ENCODE results near the gene HDHD3. TPM values are rescaled to one million over a fixed set of nuclear protein-coding genes. Genes with fewer than 3 reads are reported as not detected.
"Not testable (repeated sequence)": the region's sequence is repeated elsewhere in the genome, so short reads cannot be mapped to it uniquely, and the experiment has no call there.

Gene HDHD3
- total RNA-seq, 1 donor from 2014 or later, result 17.8 TPM

- H3K27me3 Mint-ChIP-seq, result no peaks in the 10 kb centered on the region
- H3K4me3 Mint-ChIP-seq, result no peak overlapping the region
- DNase-seq, result no peak
- H3K36me3 Mint-ChIP-seq (ENCODE audit: low read depth), result peaks cover 3% of the 10 kb centered on the region
- no peak overlapping the region for H3K27ac Mint-ChIP-seq
- H3K9me3 Mint-ChIP-seq, result no peaks in the 10 kb centered on the region
- intact Hi-C loops (cut with micrococcal nuclease), result no loop called here
- peaks cover 5% of the 10 kb centered on the region for H3K4me1 Mint-ChIP-seq
Observed at GRCh38 chr9:113380869-113381378, 4.1 kb upstream of the HDHD3 start.

- H3K4me1 Mint-ChIP-seq, result peaks cover 15% of the 10 kb centered on the region
- H3K36me3 Mint-ChIP-seq (ENCODE audit: low read depth); intact Hi-C loops (cut with micrococcal nuclease); DNase-seq; H3K27me3 Mint-ChIP-seq; H3K9me3 Mint-ChIP-seq; H3K4me3 Mint-ChIP-seq; H3K27ac Mint-ChIP-seq: not testable (repeated sequence)
Observed at GRCh38 chr9:113379829-113380210, 3.0 kb upstream of the HDHD3 start.

- peaks cover 15% of the 10 kb centered on the region for H3K4me1 Mint-ChIP-seq
- H3K9me3 Mint-ChIP-seq; H3K4me3 Mint-ChIP-seq; intact Hi-C loops (cut with micrococcal nuclease); DNase-seq; H3K36me3 Mint-ChIP-seq (ENCODE audit: low read depth); H3K27ac Mint-ChIP-seq; H3K27me3 Mint-ChIP-seq: not testable (repeated sequence)
Observed at GRCh38 chr9:113379094-113379828, 2.5 kb upstream of the HDHD3 start.

- Mint-ChIP-seq H3K9me3 (no peaks in the 10 kb centered on the region), H3K27ac (peak overlapping the region; percentile 83), H3K4me3 (peak overlapping the region; percentile 92), H3K36me3 (ENCODE audit: low read depth) (peaks cover 16% of the 10 kb centered on the region), H3K4me1 (peaks cover 12% of the 10 kb centered on the region), H3K27me3 (no peaks in the 10 kb centered on the region)
- intact Hi-C loops (cut with micrococcal nuclease), result loop anchor here (2.0 kb wide), 2 partner anchors 25 to 35 kb away; partner anchors contain the start of genes ALAD and WDR31
- no peak for DNase-seq
Observed at GRCh38 chr9:113375057-113376023, 1.4 kb downstream of the HDHD3 start.

- peaks cover 12% of the 10 kb centered on the region for H3K4me1 Mint-ChIP-seq
- no peak for DNase-seq
- H3K4me3 Mint-ChIP-seq, result no peak overlapping the region
- H3K9me3 Mint-ChIP-seq, result no peaks in the 10 kb centered on the region
- intact Hi-C loops (cut with micrococcal nuclease), result no loop called here
- H3K36me3 Mint-ChIP-seq (ENCODE audit: low read depth), result peaks cover 17% of the 10 kb centered on the region
- H3K27ac Mint-ChIP-seq, result no peak overlapping the region
- no peaks in the 10 kb centered on the region for H3K27me3 Mint-ChIP-seq
Observed at GRCh38 chr9:113373676-113374392, 3.0 kb downstream of the HDHD3 start.

GRCh38 chr9:113373256-113373655, 3.5 kb downstream of the HDHD3 start:
- DNase-seq, result no peak
- no peaks in the 10 kb centered on the region for H3K9me3 Mint-ChIP-seq
- H3K4me3 Mint-ChIP-seq, result no peak overlapping the region
- intact Hi-C loops (cut with micrococcal nuclease), result no loop called here
- H3K36me3 Mint-ChIP-seq (ENCODE audit: low read depth), result peaks cover 17% of the 10 kb centered on the region
- peaks cover 12% of the 10 kb centered on the region for H3K4me1 Mint-ChIP-seq
- H3K27ac Mint-ChIP-seq, result no peak overlapping the region
- H3K27me3 Mint-ChIP-seq, result no peaks in the 10 kb centered on the region

- Mint-ChIP-seq H3K27me3 (no peaks in the 10 kb centered on the region), H3K4me3 (no peak overlapping the region), H3K27ac (peak overlapping the region; percentile 26), H3K9me3 (no peaks in the 10 kb centered on the region), H3K36me3 (ENCODE audit: low read depth) (peaks cover 17% of the 10 kb centered on the region), H3K4me1 (peaks cover 12% of the 10 kb centered on the region)
- intact Hi-C loops (cut with micrococcal nuclease), result no loop called here
- no peak for DNase-seq
Observed at GRCh38 chr9:113372059-113372458, 4.7 kb downstream of the HDHD3 start.

- Mint-ChIP-seq H3K27ac (no peak overlapping the region), H3K36me3 (ENCODE audit: low read depth) (peaks cover 17% of the 10 kb centered on the region), H3K4me1 (peaks cover 10% of the 10 kb centered on the region)
Observed at GRCh38 chr9:113370806-113371325, 5.9 kb downstream of the HDHD3 start.

GRCh38 chr9:113369855-113370140, 7.0 kb downstream of the HDHD3 start:
- Mint-ChIP-seq H3K36me3 (ENCODE audit: low read depth) (peaks cover 13% of the 10 kb centered on the region), H3K4me3 (no peak overlapping the region), H3K27ac (no peak overlapping the region), H3K9me3 (no peaks in the 10 kb centered on the region), H3K27me3 (no peaks in the 10 kb centered on the region), H3K4me1 (no peaks in the 10 kb centered on the region)
- no peak for DNase-seq
- intact Hi-C loops (cut with micrococcal nuclease), result no loop called here

More at GRCh38 chr9:113370806-113371325, 5.9 kb downstream of the HDHD3 start:
- no peaks in the 10 kb centered on the region for H3K27me3 Mint-ChIP-seq
- intact Hi-C loops (cut with micrococcal nuclease), result no loop called here
- DNase-seq, result no peak
- H3K4me3 Mint-ChIP-seq, result no peak overlapping the region
- no peaks in the 10 kb centered on the region for H3K9me3 Mint-ChIP-seq

- no peak for DNase-seq
- intact Hi-C loops (cut with micrococcal nuclease), result no loop called here
- Mint-ChIP-seq H3K4me3 (no peak overlapping the region), H3K27me3 (no peaks in the 10 kb centered on the region), H3K36me3 (ENCODE audit: low read depth) (peaks cover 10% of the 10 kb centered on the region), H3K4me1 (no peaks in the 10 kb centered on the region), H3K27ac (no peak overlapping the region), H3K9me3 (no peaks in the 10 kb centered on the region)
Observed at GRCh38 chr9:113368982-113369854, 7.6 kb downstream of the HDHD3 start.

- Mint-ChIP-seq H3K4me1 (no peaks in the 10 kb centered on the region), H3K9me3 (no peaks in the 10 kb centered on the region), H3K27ac (no peak overlapping the region), H3K4me3 (no peak overlapping the region), H3K27me3 (no peaks in the 10 kb centered on the region), H3K36me3 (ENCODE audit: low read depth) (peaks cover 10% of the 10 kb centered on the region)
- no peak for DNase-seq
- intact Hi-C loops (cut with micrococcal nuclease), result no loop called here
Observed at GRCh38 chr9:113368348-113368981, 8.3 kb downstream of the HDHD3 start.

GRCh38 chr9:113365652-113366051, 11.1 kb downstream of the HDHD3 start:
- H3K9me3 Mint-ChIP-seq; DNase-seq; H3K4me3 Mint-ChIP-seq; intact Hi-C loops (cut with micrococcal nuclease); H3K36me3 Mint-ChIP-seq (ENCODE audit: low read depth); H3K27me3 Mint-ChIP-seq: not testable (repeated sequence)
- Mint-ChIP-seq H3K4me1 (peaks cover 11% of the 10 kb centered on the region), H3K27ac (peak overlapping the region; percentile 48)

Measured in activated CD4-positive, alpha-beta T cell treated with anti-CD3 and anti-CD28 coated beads, Interleukin-2, amount 10 ng/mL, durations not matched to agents 24 days and 14 days (primary cell).